GM21619 (cell line): ENCODE results near the gene MIB2.
A peak's percentile ranks its signal among the peaks of the same experiment; 100 is the strongest.
"Not testable (repeated sequence)": the region's sequence is repeated elsewhere in the genome, so short reads cannot be mapped to it uniquely, and the experiment has no call there.

Source experiments
- ATAC-seq: cut with Tn5 transposase; IDR thresholded peaks from one replicate; pipeline ENCODE4 v1.9.1; 2021; ENCODE audit not compliant: unreplicated experiment

Gene MIB2

DNA sequence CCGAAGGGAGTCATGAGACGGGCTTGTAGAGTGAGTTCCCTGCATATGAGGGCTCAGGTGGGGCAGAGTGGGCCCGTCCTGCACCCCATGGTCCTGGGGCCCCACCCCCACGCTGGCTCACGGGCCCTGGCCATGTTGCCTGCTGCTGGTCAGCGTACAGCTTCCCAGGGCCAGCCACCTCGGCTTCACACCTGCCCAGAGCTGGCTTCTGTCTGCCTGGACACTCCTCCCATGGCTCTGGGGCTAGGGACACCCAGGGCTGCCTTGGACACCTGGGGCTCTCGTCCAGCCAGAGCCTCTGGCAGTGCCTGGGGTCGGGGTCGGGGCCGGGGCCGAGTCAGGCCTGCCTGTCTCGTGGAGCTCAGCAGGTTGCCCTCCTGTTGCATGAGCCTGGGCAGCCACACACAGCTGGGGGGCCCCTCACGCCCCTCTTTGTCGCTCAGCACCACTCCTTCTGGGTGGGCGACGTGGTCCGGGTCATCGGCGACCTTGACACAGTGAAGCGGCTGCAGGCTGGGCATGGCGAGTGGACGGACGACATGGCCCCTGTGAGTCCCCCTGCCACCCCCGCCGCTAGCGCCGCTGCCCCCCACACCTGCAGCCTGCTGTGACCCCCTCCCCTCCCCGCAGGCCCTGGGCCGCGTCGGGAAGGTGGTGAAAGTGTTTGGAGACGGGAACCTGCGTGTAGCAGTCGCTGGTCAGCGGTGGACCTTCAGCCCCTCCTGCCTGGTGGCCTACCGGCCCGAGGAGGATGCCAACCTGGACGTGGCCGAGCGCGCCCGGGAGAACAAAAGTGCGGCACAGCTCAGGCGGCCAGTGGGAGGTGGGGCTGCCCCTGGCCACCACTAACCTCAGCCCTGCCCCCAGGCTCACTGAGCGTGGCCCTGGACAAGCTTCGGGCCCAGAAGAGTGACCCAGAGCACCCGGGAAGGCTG, 11.2 kb downstream of the MIB2 start:
- ATAC-seq: no peak

DNA sequence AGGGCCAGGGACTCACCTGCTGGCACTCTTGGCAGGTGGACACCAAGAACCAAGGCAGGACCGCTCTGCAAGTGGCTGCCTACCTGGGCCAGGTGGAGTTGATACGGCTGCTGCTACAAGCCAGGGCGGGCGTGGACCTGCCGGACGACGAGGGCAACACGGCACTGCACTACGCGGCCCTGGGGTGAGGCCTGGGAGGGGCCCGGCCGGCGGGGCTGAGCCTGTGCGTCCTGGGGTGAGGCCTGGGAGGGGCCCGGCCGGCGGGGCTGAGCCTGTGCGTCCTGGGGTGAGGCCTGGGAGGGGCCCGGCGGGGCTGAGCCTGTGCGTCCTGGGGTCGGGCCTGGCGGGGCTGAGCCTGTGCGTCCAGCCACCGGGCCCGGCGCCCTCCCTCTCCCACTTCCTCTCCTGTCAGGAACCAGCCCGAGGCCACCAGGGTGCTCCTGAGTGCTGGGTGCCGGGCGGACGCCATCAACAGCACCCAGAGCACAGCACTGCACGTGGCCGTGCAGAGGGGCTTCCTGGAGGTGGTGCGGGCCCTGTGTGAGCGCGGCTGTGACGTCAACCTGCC, 12.0 kb downstream of the MIB2 start:
- no peak for ATAC-seq

DNA sequence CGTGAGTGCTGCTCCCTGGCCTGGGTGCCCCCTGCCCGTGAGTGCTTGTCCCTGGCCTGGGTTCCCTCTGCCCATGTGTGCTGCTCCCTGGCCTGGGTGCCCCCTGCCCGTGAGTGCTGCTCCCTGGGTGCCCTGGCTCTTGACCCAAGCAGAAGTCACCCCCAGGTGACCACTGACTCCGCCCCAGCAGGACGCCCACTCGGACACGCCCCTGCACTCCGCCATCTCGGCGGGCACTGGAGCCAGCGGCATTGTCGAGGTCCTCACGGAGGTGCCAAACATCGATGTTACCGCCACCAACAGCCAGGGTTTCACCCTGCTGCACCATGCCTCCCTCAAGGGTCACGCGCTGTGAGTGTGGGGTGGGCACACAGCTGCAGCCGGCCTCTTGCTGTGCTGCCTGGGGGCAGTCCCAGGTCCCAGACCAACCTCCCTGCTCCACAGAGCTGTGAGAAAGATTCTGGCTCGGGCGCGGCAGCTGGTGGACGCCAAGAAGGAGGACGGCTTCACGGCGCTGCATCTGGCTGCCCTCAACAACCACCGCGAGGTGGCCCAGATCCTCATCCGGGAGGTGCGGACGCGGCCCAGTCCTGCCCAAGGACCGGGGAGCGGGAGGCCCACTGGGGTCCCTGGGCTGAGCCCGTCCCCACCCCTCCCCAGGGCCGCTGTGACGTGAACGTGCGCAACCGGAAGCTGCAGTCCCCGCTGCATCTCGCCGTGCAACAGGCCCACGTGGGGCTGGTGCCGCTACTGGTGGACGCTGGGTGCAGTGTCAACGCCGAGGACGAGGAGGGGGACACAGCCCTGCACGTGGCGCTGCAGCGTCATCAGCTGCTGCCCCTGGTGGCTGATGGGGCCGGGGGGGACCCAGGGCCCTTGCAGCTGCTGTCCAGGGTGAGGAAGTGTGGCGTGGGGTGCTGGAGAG, 12.8 kb downstream of the MIB2 start:
- no peak for ATAC-seq

DNA sequence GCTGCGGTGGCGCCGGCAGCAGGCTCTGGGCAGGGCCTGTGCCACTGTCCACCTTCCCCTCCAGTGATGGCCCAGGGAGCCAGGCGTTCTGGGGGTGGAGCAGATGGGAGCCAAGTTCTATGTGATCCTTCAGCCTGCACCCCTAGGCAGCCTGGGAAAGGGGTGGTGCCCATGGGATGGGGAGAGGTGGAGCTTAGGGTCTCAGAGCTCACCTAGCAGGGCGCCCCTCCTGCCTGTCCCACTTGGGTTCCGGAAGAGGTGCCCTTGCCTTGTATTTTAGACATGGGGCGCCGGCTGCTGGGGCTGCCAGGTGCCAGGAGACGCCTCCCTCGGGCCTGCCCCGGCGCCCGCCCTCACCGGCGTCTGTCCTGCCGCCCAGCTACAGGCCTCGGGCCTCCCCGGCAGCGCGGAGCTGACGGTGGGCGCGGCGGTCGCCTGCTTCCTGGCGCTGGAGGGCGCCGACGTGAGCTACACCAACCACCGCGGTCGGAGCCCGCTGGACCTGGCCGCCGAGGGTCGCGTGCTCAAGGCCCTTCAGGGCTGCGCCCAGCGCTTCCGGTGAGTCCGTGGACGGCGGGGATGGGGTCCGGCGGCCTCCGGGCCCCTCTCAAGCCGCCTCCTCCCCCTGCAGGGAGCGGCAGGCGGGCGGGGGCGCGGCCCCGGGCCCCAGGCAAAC, 13.6 kb downstream of the MIB2 start:
- ATAC-seq: no peak

DNA sequence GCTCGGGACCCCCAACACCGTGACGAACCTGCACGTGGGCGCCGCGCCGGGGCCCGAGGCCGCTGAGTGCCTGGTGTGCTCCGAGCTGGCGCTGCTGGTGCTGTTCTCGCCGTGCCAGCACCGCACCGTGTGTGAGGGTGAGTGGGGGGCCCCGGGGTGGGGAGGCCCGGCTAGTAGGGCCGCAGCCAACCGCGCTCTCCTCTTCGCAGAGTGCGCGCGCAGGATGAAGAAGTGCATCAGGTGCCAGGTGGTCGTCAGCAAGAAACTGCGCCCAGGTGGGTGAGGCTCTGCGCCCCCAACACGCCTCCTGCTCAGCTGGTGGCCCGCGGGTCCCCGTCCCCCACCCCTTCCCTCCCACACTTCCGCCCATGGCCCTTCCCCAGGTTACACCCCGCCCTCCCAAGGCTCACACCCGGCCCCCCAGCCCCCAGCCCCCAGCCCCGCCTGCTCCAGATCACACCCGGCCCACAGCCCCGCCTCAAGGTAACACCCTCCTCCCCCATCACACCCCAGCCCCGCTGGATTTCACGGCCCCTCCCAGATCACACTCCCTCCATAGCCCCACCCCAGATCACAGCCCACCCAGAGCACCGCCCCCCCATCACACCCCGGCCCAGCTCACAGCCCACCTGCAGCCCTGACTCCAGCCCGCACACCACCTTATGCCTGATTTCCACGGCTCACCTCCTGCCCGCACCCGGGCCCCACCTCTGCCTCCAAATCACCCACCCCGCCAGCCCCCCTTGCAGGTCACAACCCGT, 14.3 kb downstream of the MIB2 start:
- no peak for ATAC-seq

DNA sequence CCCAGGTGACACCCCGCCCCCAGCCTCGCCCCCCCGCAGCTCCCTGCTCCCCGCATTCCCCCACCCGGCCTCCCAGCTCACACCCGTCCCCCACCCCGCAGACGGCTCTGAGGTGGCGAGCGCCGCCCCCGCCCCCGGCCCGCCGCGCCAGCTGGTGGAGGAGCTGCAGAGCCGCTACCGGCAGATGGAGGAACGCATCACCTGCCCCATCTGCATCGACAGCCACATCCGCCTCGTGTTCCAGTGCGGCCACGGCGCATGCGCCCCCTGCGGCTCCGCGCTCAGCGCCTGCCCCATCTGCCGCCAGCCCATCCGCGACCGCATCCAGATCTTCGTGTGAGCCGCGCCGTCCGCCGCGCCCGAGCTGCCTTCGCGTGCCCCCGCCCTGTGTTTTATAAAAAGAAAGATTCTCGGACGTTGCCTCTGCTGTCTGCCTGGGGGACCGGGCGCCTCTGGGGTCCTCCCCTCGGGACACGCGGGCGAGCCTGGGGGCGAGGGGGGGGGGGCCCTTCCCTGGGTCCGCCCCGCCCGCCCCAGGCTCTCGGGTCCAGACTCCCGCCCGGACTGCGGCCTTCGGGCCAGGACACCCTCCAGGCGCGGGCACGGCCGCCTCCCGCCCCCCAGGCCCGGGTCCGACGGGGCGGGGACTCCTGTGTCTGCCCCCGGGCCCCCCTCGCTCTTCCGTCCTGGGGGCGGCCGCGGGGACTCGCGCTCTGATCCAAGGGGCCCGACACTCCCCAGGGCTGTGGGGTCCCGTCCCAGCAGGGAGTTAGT, 15.1 kb downstream of the MIB2 start:
- peak; percentile 63 for ATAC-seq

DNA sequence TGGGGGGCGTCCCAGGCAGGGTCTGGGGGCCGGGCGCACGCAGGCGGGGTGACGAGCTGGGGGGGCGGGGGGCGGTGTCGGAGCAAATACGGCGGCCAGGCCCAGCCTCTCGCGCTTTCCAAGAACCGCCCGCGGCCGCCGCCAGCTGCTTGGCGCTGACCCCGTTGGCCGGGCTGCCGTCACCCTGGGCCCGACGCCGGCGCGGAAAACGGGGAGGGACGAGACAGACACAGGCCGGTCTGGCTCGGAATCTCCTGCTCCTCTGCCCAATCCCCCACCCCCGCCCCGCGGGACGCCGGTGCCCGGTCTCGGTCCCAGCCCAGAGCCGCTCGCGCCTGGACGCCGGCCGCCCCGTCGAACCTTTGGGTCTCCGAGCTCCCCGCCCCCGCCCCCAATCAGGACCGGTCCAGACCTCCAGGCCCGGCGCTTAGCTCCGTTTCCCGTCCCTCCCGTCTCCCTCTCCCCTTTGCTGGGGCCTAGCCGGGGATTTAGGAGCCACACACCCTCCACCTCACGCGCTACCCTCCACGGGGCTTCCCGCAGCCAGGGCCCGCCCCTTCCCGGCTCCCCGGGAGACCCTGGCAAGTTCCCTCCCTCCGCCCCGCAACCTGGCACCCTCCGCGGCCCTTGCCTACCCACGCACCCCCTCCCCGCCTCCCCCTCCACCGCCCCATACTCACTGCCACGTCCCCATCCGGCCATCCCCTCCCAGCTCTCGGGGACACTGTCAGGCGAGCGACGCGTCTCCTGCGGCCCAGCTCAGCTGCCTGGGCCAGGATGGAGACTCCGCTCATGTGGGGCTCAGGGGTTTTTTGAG, 15.9 kb downstream of the MIB2 start:
- ATAC-seq: no peak

DNA sequence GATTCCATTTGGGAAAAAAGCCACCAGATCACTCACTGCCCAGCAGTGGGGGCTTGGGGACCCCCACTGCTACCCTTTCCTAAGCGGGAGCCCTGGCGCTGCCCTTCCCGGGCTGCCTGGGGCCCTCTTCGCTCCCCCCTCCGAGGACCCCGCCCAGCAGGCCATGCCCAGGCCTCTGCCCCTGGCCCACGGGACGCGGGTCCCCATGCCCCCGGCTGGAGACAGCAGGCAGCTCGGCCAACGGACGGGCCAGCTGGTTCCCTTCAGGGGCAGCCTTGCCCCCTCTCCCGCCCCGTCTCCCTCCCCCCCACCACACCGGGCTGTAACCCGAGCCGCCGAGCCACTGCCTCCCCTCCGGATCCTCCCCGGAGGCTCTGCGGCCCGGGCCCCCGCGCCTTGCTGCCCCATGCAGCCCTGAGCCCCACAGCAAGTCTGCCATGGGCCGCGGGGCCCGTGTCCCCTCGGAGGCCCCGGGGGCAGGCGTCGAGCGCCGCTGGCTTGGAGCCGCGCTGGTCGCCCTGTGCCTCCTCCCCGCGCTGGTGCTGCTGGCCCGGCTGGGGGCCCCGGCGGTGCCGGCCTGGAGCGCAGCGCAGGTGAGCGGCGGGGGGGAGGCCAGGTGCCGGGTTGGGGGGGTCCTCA, 16.6 kb downstream of the MIB2 start, which contains the start of gene MMP23B:
Gene MMP23B (plus strand): TSS at position 392 of the 639 bp plus-strand sequence. CDS start 46 bp downstream, at position 438.
- ATAC-seq: no peak

DNA sequence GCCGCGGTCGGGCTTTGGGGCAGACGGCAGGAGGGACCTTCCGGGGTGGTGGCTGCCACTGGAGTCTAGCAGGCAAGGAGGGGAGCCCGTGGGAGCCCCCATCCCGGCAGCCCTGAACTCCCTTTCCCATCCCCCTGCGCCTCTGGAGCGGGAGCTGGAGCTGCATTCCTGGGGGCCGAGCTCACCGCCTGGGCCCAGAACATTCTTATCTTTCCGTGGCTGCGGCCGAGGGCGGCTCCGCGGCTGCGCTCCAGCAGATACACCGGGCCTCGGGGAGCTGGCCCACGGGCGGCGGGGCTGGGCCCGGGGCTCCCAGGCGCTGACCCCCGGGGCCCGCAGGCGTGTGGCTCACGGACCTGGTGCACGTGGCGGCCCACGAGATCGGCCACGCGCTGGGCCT, 18.1 kb downstream of the MIB2 start:
- ATAC-seq: not testable (repeated sequence)

DNA sequence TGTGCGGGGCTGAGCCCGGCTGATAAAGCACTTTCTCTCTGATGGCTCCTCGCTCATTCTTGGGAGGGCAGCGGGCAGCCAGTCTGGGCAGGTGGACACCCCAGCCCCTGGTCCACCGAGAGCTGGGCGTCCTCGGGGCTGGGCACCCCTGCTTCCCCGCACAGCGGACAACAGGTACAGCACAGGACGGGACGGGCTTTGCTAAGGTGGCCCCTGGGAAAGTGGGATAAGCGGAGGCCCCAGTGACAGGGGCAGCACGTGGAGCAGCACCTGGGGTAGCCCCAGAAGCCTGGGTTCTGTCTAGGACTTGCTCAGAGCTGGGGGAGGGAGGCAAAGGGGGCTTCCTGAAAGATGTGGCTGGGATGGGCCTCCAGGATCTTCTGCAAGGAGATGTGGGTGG, 19.3 kb downstream of the MIB2 start:
- not testable (repeated sequence) for ATAC-seq

DNA sequence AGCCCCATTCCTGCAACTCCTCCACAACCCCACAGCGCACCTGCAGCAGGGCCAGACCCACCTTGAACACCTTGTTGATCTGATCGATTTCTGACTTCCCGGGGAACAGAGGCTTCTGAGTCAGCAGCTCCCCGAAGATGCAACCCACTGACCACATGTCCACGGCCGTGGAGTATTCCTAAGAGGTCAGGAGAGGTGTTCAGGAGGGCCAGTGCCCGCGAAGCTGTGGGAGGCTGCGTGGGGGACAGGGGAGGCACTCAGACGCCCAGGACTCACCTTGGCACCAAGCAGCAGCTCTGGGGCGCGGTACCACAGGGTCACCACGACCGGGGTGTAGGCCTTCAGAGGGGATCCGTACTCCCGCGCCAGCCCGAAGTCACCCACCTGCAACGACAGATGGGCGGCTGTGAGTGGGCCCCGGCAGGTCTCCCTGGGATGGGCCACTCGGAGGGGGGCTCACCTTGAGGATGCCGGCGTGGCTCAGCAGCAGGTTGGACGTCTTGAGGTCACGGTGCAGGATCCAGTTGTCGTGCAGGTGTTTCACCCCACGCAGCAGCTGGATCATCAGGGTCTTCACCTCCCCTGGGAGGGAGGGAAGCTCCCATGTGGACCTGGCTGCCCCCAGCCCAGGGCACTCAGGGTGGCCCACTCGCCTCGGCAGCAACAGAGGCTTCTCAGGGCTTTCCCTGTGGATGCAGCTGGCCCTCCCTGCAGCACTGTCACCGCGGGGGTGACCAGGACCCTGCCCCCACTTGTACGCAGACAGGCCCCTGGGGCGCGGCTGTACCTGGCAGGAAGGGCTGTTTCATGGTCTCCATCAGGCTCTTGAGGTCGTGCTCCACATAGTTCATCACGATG, 21.6 kb downstream of the MIB2 start:
- ATAC-seq: not testable (repeated sequence)

DNA sequence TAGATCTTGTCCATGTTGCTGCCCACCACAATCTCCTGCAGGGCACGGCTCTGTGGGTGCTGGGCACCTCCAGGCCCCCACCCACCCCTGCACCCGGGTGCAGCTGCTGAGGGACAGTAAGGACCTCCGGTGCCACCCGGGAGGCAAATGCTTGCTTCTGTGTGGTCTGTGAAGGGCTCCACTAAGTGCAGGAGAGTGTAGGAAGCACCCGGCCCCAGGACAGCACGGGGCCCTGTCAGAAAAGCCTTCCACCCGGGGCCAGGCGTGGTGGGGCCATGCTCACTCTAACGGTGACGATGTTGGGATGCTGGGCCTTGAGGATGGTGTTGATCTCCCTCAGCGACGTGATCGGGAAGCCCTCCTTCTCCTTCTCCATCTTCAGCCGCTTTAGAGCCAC, 22.2 kb downstream of the MIB2 start:
- ATAC-seq: not testable (repeated sequence)

DNA sequence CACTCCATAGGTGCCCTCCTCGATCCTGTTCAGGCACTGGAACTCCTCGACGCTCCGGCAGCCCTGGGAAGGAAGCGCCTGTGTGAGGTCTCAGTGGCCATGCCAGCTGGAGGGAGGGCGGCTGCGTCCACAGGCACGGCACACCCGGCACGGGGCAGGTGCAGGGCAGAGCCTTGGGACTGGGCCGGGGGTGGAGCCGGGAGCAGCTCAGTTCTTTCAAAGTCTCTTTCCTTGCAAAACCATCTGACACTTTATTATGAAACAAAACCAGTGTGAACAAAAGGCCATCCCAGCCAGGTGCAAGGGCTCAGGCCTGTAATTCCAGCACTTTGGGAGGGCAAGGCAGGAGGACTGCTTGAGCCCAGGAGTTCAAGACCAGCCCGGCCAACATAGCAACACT, 23.2 kb downstream of the MIB2 start:
- ATAC-seq: not testable (repeated sequence)

DNA sequence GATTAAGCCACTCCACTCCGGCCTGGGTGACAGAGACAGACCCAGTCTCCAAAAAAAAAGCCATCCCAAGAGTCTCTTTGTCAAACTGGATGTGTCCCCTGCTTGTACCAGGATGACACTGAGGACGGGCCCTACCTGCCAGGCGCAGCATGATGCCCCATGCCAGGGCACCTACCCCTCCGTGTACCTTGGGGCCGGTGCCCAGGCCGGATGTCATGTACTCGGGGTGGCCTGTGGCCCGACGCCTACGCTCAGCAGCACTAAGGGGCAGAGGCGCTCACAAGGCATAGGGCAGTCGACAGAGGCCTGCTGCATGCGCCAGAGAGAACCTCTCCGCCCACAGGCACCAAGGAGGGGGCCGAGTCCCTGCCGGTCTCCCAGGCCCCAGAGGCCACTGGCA, 24.1 kb downstream of the MIB2 start:
- ATAC-seq: not testable (repeated sequence)

DNA sequence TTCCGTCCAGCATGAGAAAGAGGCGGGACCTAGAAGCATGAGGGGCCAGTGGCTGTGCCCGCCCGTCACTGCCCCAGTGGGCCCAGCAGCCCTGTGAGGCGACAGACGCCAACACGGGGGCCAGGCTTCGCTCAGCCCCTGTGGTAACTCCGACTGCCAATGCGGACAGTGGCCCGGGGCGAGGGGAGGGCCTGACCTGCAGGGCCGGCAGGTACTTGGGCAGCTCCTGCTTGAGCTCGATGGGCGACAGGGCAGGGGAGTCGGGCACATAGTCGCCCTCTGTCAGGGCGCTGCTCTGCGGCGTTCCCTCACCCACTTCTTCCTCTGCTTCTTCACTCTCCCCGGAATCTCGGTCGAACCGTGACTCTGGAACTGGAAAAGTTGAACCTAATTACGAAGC, 24.8 kb downstream of the MIB2 start:
- ATAC-seq: not testable (repeated sequence)

DNA sequence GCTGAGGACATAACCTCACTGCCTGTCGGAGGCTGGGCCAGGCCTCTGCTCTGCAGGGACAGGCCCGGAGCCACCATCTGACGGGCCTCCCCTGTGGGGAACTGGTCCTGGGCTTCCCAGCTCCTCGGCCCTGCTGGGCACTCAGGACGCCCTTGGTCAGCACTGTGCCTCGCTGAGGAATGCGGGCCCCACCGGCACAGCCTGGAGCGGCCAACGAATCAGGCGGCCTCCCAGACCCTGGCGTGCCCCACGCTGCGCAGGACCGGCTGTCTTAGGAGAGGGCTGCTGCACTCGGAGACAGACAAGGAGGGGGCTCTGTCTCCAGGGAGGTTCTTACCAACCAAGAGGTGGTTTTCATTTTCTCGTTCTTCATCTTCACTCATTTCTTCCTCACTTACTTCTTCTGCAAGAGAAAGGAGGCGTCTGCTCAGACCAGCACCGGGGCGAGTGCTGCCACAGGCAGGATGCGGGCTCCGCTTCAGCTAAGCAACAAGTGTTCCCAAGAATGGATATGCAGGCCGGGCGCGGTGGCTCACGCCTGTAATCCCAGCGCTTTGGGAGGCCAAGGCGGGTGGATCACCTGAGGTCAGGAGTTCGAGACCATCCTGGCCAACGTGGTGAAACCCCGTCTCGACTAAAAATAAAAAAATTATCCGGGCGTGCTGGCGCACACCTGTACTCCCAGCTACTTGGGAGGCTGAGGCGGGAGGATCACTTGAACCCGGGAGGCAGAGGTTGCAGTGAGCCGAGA, 25.6 kb downstream of the MIB2 start:
- ATAC-seq: not testable (repeated sequence)
